Osteocyte (in vitro differentiated cells): Measurements from ENCODE around the gene ZBTB12. TPM values are rescaled to one million over a fixed set of nuclear protein-coding genes. Genes with fewer than 3 reads are reported as not detected.
A peak's percentile ranks its signal among the peaks of the same experiment; 100 is the strongest.

Source experiments
- DNase-seq: peaks from one replicate; pipeline ENCODE4 v3.0.0; 2021; ENCODE audit warnings: mixed read lengths; ENCODE audit not compliant: unreplicated experiment; ENCODE audit errors: extremely low spot score
- H3K27ac Mint-ChIP-seq: one replicate; pipeline ENCODE4 v1.8.0; 2021; ENCODE audit warnings: mild to moderate bottlenecking, mixed read lengths; ENCODE audit not compliant: unreplicated experiment
- H3K27me3 Mint-ChIP-seq: one replicate; pipeline ENCODE4 v1.8.0; 2021; ENCODE audit warnings: mixed read lengths; ENCODE audit not compliant: unreplicated experiment
- H3K36me3 Mint-ChIP-seq: one replicate; pipeline ENCODE4 v1.8.0; 2021; ENCODE audit warnings: mixed read lengths; ENCODE audit not compliant: unreplicated experiment
- H3K4me1 Mint-ChIP-seq: one replicate; pipeline ENCODE4 v1.8.0; 2021; ENCODE audit warnings: mixed read lengths; ENCODE audit not compliant: unreplicated experiment
- H3K4me3 Mint-ChIP-seq: one replicate; pipeline ENCODE4 v1.8.0; 2021; ENCODE audit warnings: mild to moderate bottlenecking, moderate library complexity, mixed read lengths; ENCODE audit not compliant: unreplicated experiment
- H3K9me3 Mint-ChIP-seq: one replicate; pipeline ENCODE4 v1.8.0; 2021; ENCODE audit warnings: mixed read lengths; ENCODE audit not compliant: unreplicated experiment
- CTCF ChIP-seq: fragments of 200-600 bp; sonication (generic); IDR thresholded peaks from 2 replicates; pipeline ENCODE4 v1.5.0; 2021; ENCODE audit warnings: antibody characterized with exemption, mild to moderate bottlenecking, moderate library complexity
- total RNA-seq: library from RNA; stranded (reverse); gene quantifications from 2 replicates; pipeline ENCODE4 v1.2.1, GENCODE V29; 2021

ZBTB12 gene
- total RNA-seq, 1 donor from 2014 or later = 8.8 TPM

GRCh38 chr6:31947864-31948263, 46.0 kb upstream of the ZBTB12 start:
- Mint-ChIP-seq H3K36me3 (peaks cover 8% of the 10 kb centered on the region), H3K4me3 (no peak overlapping the region), H3K9me3 (no peaks in the 10 kb centered on the region), H3K27ac (no peak overlapping the region), H3K27me3 (no peaks in the 10 kb centered on the region), H3K4me1 (peaks cover 17% of the 10 kb centered on the region)
- no peak for TF ChIP-seq CTCF
- no peak for DNase-seq

GRCh38 chr6:31947070-31947675, 45.3 kb upstream of the ZBTB12 start:
- no peak overlapping the region for H3K27ac Mint-ChIP-seq
- H3K9me3 Mint-ChIP-seq = no peaks in the 10 kb centered on the region
- peaks cover 17% of the 10 kb centered on the region for H3K4me1 Mint-ChIP-seq
- TF ChIP-seq CTCF = no peak
- peaks cover 5% of the 10 kb centered on the region for H3K36me3 Mint-ChIP-seq
- H3K4me3 Mint-ChIP-seq = no peak overlapping the region
- no peak for DNase-seq
- H3K27me3 Mint-ChIP-seq = peaks cover 5% of the 10 kb centered on the region

GRCh38 chr6:31946370-31946885, 44.5 kb upstream of the ZBTB12 start:
- Mint-ChIP-seq H3K36me3 (peaks cover 5% of the 10 kb centered on the region), H3K27me3 (peaks cover 5% of the 10 kb centered on the region), H3K9me3 (no peaks in the 10 kb centered on the region), H3K4me1 (peaks cover 17% of the 10 kb centered on the region), H3K4me3 (no peak overlapping the region), H3K27ac (peak overlapping the region; percentile 31)
- TF ChIP-seq CTCF = no peak
- DNase-seq = no peak

- DNase-seq = no peak
- H3K4me1 Mint-ChIP-seq = peaks cover 22% of the 10 kb centered on the region
- H3K27me3 Mint-ChIP-seq = peaks cover 5% of the 10 kb centered on the region
- peaks cover 2% of the 10 kb centered on the region for H3K36me3 Mint-ChIP-seq
- H3K27ac Mint-ChIP-seq = peak within 1 kb of the TSS; percentile 90
- H3K9me3 Mint-ChIP-seq = no peaks in the 10 kb centered on the region
- peak within 1 kb of the TSS; percentile 27 for H3K4me3 Mint-ChIP-seq
- TF ChIP-seq CTCF = no peak
Observed at GRCh38 chr6:31945507-31946369, 43.9 kb upstream of the ZBTB12 start, which contains the start of gene CFB. Gene CFB (plus strand): TSS chr6:31946095. CDS start chr6:31946222, 127 bp downstream.

GRCh38 chr6:31945154-31945506, 43.2 kb upstream of the ZBTB12 start:
- Mint-ChIP-seq H3K4me3 (no peak overlapping the region), H3K27ac (peak overlapping the region; percentile 90), H3K9me3 (no peaks in the 10 kb centered on the region), H3K27me3 (peaks cover 5% of the 10 kb centered on the region), H3K4me1 (peaks cover 28% of the 10 kb centered on the region), H3K36me3 (no peaks in the 10 kb centered on the region)
- TF ChIP-seq CTCF = no peak
- no peak for DNase-seq
